Skin epidermis (tissue), 12 donors: ENCODE results near the gene C12orf42.
"Not testable (repeated sequence)": the region's sequence is repeated elsewhere in the genome, so short reads cannot be mapped to it uniquely, and the experiment has no call there.

Experiments used
- H3K27ac ChIP-seq, 21 experiments: fragments of 200-600 bp; sonication (generic) in 11 of 21; one replicate each; pipeline ENCODE4 v1.5.0; 2020; ENCODE audit warnings: mild to moderate bottlenecking in 3 of 21, inconsistent platforms in 2 of 21, moderate library complexity in 2 of 21
- H3K4me3 ChIP-seq, 7 experiments: fragments of 200-600 bp; sonication (generic) in 2 of 7; one replicate each; pipeline ENCODE4 v1.5.0; 2020; ENCODE audit warnings: inconsistent platforms in 2 of 7, mild to moderate bottlenecking in 2 of 7, moderate library complexity in 1 of 7

C12orf42 gene

DNA sequence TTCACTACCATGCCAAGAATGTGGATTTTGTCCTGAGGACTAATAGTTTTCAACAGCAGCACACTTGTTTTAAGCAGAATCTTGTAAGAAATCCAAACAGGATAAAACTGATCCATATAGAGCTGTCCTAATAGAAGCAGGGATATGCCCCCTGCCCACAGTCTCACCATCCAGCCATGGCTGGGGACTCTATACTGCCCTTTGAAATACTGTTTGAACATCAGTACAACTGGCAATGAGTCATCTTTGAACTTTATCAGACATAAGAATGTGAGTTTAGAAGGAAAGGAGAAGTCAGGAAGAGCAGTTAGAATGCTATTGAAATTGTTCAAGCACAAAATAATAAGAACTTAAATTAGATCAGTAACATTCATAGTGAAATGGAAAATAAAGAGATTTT, 3.8 kb upstream of the C12orf42 start:
- Histone ChIP-seq H3K27ac (no peak overlapping the region), H3K4me3 (no peak overlapping the region)

DNA sequence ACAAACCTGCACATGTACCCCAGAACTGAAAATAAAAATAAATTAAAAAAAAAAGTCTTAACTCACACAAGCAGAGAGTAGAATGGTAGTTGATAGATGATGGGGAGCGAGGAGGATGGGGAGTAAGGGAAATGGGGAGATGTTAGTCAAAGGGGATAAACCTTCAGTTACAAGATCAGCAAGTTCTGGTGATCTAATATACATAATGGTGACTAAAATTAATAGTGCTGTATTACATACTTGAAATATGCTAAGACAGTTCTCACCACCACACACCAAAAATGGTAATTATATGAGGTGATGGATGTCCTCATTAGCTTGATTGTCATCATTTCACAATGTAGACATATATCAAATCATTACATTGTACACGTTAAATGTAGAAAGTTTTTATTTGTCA, 3.2 kb upstream of the C12orf42 start:
- Histone ChIP-seq H3K4me3 (no peak overlapping the region), H3K27ac (no peak overlapping the region)

GRCh38 chr12:103494734-103495468, 867 bp downstream of the C12orf42 start:
- Histone ChIP-seq H3K4me3 (peak overlapping the region; percentile 28 to 39 (median 33)), H3K27ac (peak overlapping the region in 4 of 21 experiments; percentile 58 to 86 (median 65))

DNA sequence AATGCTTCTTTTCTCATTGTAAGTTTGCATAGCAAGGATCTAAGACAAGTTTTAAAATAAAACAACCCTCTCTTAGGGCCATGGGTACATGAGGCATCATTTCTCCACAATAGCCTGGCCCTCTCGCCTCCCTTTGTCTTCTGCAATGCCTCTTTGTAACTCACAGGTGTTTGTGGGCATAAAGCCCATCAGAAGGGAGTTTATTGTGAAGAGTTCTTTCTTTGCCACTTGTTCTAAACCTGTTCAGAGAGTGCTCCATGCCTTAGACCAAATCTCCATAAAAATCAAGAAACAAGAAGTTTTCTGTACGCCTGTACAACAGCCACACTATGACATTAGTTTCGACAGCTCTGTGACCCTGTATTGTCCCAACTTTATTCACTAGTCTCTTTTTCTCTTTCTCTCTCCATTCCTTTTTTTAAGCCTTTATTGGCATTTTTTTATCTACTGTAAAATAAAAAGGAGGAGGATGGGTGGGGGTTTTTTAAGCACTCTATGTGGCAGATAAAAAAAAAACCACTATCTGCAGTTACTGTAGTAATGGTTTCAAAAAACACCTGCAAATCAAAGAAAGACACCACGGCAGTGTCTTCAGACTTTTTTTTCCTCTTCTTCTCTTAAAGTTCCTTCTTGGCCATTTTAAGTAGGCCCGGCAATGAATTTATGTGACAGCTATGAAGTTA, 1.6 kb downstream of the C12orf42 start:
- H3K27ac ChIP-seq: peak overlapping the region in 1 of 21 experiments; percentile 86
- no peak overlapping the region for H3K4me3 ChIP-seq

GRCh38 chr12:103493199-103493598, 2.6 kb downstream of the C12orf42 start:
- Histone ChIP-seq H3K4me3 (no peak overlapping the region), H3K27ac (peak overlapping the region in 1 of 21 experiments; percentile 60)

- no peak overlapping the region for H3K27ac ChIP-seq
These were observed 13.4 kb downstream of the C12orf42 start for GRCh38 chr12:103482365-103482764.

DNA sequence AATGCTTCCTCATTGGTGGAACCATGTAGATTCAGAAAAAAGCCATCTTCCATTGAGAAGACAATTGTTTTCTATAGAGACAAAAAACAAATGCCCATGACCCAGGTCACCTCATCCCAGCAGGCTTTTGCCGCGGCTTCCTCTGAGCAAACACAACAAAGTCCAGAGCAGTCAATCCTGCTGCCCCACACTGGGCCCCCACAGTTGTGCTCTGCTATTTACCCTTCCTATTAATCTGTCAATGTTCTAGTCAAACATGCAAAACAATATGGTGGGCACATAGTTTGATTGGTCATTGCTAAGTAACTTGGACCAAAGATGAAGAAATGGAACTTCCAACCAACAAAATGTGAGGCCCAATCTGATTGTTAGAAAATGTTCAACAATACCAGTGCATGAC, 20.7 kb downstream of the C12orf42 start:
- Histone ChIP-seq H3K27ac (no peak overlapping the region), H3K4me3 (no peak overlapping the region)

More at GRCh38 chr12:103482365-103482764, 13.4 kb downstream of the C12orf42 start:
- H3K4me3 ChIP-seq: no peak overlapping the region

GRCh38 chr12:103470664-103471063, 25.1 kb downstream of the C12orf42 start:
- Histone ChIP-seq H3K27ac (no peak overlapping the region), H3K4me3 (no peak overlapping the region)

DNA sequence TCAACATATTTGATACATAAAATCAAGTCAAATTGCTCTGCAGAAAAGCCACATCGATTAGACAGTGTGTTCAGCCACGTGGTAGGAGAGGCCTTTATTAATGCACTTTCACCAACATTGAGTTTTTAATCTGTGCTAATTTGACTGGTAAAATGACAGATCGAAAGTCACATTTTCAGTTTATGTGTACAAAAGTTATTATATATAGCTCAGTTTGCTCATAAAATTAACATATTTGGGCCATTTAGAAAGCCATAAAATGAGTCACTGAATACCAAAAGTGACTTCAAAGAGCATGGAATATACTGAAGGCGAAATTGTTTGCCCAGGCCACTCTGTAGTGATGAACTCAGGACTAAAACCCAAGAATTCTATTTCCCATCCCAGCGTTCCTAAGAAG, 26.0 kb downstream of the C12orf42 start:
- Histone ChIP-seq H3K27ac (no peak overlapping the region), H3K4me3 (no peak overlapping the region)

DNA sequence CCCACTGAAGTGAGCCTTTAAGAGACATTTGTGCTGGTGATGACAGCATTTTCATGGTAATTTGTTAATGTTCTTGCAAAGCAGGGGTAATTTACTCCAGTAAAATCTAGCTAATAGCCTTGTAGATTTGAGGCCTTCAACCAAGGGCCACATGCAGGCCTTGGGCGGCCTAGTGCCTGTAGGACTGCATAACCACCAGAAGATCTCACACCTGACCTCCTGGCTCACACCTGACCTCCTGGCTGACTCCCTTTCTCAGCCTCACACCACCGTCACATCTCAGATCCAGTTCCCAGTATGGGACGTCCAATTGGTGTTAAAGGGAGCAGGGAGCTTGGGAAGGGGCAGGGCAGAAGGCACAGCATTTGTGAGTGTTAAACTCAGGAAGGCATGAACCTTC, 26.9 kb downstream of the C12orf42 start:
- H3K4me3 ChIP-seq: no peak overlapping the region
- H3K27ac ChIP-seq: no peak overlapping the region

DNA sequence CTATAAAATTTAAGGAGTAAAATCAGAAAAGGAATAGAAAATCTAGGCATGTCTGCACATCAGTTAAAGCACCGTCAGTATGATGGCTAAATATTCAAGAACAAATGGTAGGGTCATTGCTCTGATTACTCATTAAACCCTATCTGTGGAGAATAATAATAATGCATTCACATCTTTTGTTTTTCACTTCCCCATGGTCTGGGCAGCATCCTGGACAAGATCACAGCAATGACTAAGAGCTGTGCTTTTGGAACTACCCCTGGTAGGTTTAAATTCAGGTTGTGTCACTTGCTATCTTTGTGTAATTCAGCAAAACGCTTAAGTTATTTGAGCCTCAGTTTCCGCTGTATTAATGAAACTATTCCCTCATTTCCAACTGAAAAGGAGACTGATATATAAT, 33.1 kb downstream of the C12orf42 start:
- H3K4me3 ChIP-seq: no peak overlapping the region
- H3K27ac ChIP-seq: no peak overlapping the region

- H3K27ac ChIP-seq: no peak overlapping the region
- H3K4me3 ChIP-seq: no peak overlapping the region
These were observed 38.3 kb downstream of the C12orf42 start for GRCh38 chr12:103457471-103457870.

DNA sequence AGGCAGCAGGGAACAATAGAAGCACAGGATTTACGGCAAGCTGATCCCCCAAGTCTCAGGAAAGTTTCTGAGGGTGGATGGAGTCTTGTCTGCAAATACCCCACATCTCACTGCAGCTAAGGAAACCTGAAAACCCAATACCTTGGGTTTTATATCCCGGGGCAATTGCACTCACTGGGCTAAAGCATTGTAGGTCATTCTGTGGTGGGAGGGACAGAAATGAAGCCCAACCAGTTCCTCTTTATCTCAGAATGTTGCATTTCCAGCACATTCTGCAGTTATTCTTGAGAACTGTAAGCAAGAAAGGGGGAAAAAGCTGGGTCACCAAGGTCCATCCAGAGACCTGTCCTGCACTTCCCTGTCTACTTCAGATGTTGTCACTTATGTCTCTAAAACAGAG, 39.8 kb downstream of the C12orf42 start:
- no peak overlapping the region for H3K4me3 ChIP-seq

DNA sequence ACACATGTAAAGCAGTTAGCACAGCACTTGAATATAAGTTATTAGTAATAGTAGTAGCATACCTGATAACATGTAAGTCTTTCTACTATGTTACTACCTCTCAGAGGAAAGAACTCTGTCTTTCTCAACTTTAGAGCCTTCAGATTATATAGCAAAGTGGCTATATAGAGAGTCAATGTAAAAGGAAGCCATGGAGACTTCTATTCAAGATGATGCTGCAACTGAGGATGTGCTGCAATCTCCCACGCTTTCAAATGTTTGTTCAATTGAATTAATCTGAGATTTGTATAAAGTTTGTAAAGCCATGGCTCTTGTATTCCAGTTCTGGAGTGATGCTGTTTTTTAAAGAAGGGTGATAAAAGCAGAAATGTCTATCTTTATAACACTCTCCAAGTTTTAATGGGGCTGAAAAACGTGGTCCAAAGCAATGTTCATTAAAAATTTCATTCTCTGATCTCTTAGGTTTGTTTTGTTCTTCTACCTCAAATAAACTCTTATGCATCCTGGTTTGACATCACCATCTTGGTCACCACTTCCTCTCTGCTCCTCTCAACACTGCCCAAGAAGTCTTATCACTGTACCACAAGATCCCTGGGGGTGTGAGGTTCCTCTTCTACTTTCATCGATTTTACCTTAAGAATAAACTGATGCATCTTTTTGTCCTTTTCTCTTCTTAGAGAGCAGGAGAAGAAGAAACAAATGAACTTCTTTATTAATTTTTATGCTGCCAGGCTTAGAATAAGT, 40.6 kb downstream of the C12orf42 start:
- H3K4me3 ChIP-seq: no peak overlapping the region
- no peak overlapping the region for H3K27ac ChIP-seq

More for the DNA sequence above, 39.8 kb downstream of the C12orf42 start:
- no peak overlapping the region for H3K27ac ChIP-seq

- H3K4me3 ChIP-seq: no peak overlapping the region
- no peak overlapping the region for H3K27ac ChIP-seq
These were observed 50.8 kb downstream of the C12orf42 start for GRCh38 chr12:103444983-103445382.

GRCh38 chr12:103442822-103443221, 52.9 kb downstream of the C12orf42 start:
- Histone ChIP-seq H3K27ac (peak overlapping the region in 2 of 21 experiments; percentile 46 to 70), H3K4me3 (no peak overlapping the region)

- H3K27ac ChIP-seq: peak overlapping the region in 6 of 21 experiments; percentile 25 to 82 (median 50)
- H3K4me3 ChIP-seq: no peak overlapping the region
These were observed 53.6 kb downstream of the C12orf42 start for GRCh38 chr12:103442182-103442555.

GRCh38 chr12:103441437-103442181, 54.2 kb downstream of the C12orf42 start:
- H3K4me3 ChIP-seq: no peak overlapping the region
- peak overlapping the region in 6 of 21 experiments; percentile 25 to 82 (median 50) for H3K27ac ChIP-seq

- H3K4me3 ChIP-seq: not testable (repeated sequence)
- peak overlapping the region in 1 of 21 experiments; percentile 33 for H3K27ac ChIP-seq
These were observed 61.3 kb downstream of the C12orf42 start for GRCh38 chr12:103434165-103435105.
